Measurements from ENCODE around the gene TNFRSF13B. TPM values are rescaled to one million over a fixed set of nuclear protein-coding genes. Genes with fewer than 3 reads are reported as not detected.

The TNFRSF13B gene
- total RNA-seq, 1 experiment from 2014 or later: not detected

DNA sequence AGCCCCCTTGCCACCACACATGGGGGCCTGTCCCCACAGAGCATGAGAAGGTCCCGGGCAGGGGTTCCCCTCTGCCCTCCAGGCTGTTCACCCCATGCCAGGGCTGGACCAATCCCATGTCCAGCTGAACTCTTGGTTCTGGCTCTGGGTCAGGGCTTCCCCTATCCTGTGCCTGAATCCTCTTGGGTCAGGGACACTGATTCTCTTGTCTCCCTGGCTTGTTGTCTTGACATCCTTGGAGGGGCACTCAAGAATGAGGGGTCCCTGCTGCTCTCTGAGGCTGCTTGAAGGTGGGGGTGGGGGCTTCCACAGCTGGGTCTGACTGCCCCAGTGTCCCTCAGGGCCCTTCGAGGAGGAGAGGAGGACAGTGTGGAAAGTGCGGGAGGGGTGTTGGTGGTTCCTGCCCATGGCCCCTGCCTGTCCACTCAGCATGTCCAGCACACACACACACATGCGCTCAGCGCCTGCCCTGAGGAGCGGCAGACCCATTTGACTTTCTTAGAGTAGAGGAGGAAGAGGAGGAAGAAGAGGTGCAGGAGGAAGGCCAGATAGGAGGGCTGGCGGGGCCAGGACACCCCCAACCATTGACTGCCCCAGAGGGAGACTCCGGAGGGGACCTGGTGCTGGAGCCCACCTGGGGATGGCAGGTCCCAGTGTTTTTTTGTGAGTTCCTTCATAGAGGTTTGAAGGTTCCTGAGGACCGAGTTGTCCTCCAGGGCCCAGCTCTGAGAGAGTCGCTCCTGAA lies 47.0 kb downstream of the TNFRSF13B start:
- Histone ChIP-seq H3K4me2 (ENCODE audit: low read length) (no peak overlapping the region), H2AFZ (ENCODE audit: low read depth, low read length, poor library complexity, severe bottlenecking) (no peak overlapping the region), H3K9me2 (ENCODE audit: insufficient read depth) (no peaks in the 10 kb centered on the region), H3K9me3 (ENCODE audit: control insufficient read depth in 1 of 2, insufficient read depth in 1 of 2, low read depth in 1 of 2, low read length in 2 of 2) (no peaks in the 10 kb centered on the region), H3K4me3 (replicated peaks in 1 of 2; ENCODE audit: low read depth in 1 of 2, low read length in 2 of 2) (no peak overlapping the region), H3K9ac (ENCODE audit: low read length) (no peak overlapping the region), H3K27me3 (ENCODE audit: insufficient read depth, low read length) (no peaks in the 10 kb centered on the region), H3K27ac (ENCODE audit: low read depth, low read length) (no peak overlapping the region), H4K20me1 (ENCODE audit: insufficient read depth) (no peaks in the 10 kb centered on the region), H3K36me3 (ENCODE audit: control insufficient read depth in 1 of 2, insufficient read depth in 2 of 2, low read length in 2 of 2) (no peaks in the 10 kb centered on the region), H3K4me1 (ENCODE audit: control insufficient read depth in 1 of 2, insufficient read depth in 2 of 2, low read length in 2 of 2) (no peaks in the 10 kb centered on the region), H3K79me2 (ENCODE audit: insufficient read depth, low read length) (no peaks in the 10 kb centered on the region)
- ATAC-seq (no peak), DNase-seq (ENCODE audit: low read depth, low spot score) (no peak)
- ChIA-PET RAD21 (ENCODE audit: low non-redundant PET in 1 of 2, low total read pairs in 2 of 2, uncharacterized antibody in 2 of 2, unreplicated experiment in 2 of 2) (no interaction called here), POLR2A (no interaction called here), CTCF (no interaction called here)
- no TSS peak for BruUV-seq (replicated peaks)
- TF ChIP-seq POLR2AphosphoS5 (IDR thresholded peaks at IDR 0.05; ENCODE audit: low read depth, low read length): no peak
- TF ChIP-seq, protein P1, sequence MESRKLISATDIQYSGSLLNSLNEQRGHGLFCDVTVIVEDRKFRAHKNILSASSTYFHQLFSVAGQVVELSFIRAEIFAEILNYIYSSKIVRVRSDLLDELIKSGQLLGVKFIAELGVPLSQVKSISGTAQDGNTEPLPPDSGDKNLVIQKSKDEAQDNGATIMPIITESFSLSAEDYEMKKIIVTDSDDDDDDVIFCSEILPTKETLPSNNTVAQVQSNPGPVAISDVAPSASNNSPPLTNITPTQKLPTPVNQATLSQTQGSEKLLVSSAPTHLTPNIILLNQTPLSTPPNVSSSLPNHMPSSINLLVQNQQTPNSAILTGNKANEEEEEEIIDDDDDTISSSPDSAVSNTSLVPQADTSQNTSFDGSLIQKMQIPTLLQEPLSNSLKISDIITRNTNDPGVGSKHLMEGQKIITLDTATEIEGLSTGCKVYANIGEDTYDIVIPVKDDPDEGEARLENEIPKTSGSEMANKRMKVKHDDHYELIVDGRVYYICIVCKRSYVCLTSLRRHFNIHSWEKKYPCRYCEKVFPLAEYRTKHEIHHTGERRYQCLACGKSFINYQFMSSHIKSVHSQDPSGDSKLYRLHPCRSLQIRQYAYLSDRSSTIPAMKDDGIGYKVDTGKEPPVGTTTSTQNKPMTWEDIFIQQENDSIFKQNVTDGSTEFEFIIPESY (IDR thresholded peaks at IDR 0.05; ENCODE audit: extremely low read depth, insufficient replicate concordance, low read length): no peak
- no peak for TF ChIP-seq EGR1 (IDR thresholded peaks at IDR 0.05; ENCODE audit: low read depth)
- TF ChIP-seq RAD21 (IDR thresholded peaks at IDR 0.05; ENCODE audit: low read depth): no peak
- no peak for TF ChIP-seq FOSL1 (IDR thresholded peaks at IDR 0.05; ENCODE audit: low read depth)
- no peak for TF ChIP-seq CEBPB (IDR thresholded peaks at IDR 0.05; ENCODE audit: low read depth)
- no peak for TF ChIP-seq ELF1 (IDR thresholded peaks at IDR 0.05; ENCODE audit: borderline replicate concordance, low read depth)
- TF ChIP-seq, protein P2, sequence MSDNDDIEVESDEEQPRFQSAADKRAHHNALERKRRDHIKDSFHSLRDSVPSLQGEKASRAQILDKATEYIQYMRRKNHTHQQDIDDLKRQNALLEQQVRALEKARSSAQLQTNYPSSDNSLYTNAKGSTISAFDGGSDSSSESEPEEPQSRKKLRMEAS (IDR thresholded peaks at IDR 0.05): no peak
- TF ChIP-seq ZFX (IDR thresholded peaks at IDR 0.05): no peak
- TF ChIP-seq CBX3 (IDR thresholded peaks at IDR 0.05; ENCODE audit: low read depth): no peak
- TF ChIP-seq ZNF274 (IDR thresholded peaks at IDR 0.05; ENCODE audit: low read depth, low read length): no peak
- no peak for TF ChIP-seq SIN3A (IDR thresholded peaks at IDR 0.05; ENCODE audit: low read depth)
- TF ChIP-seq, protein P3, sequence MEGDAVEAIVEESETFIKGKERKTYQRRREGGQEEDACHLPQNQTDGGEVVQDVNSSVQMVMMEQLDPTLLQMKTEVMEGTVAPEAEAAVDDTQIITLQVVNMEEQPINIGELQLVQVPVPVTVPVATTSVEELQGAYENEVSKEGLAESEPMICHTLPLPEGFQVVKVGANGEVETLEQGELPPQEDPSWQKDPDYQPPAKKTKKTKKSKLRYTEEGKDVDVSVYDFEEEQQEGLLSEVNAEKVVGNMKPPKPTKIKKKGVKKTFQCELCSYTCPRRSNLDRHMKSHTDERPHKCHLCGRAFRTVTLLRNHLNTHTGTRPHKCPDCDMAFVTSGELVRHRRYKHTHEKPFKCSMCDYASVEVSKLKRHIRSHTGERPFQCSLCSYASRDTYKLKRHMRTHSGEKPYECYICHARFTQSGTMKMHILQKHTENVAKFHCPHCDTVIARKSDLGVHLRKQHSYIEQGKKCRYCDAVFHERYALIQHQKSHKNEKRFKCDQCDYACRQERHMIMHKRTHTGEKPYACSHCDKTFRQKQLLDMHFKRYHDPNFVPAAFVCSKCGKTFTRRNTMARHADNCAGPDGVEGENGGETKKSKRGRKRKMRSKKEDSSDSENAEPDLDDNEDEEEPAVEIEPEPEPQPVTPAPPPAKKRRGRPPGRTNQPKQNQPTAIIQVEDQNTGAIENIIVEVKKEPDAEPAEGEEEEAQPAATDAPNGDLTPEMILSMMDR (IDR thresholded peaks at IDR 0.05 in 2 of 3, conservative IDR thresholded peaks at IDR 0.05 in 1 of 3; ENCODE audit: borderline replicate concordance in 1 of 3, insufficient read depth in 1 of 3, low read depth in 2 of 3, low read length in 2 of 3): no peak
- no peak for TF ChIP-seq EZH2phosphoT487 (IDR thresholded peaks at IDR 0.05; ENCODE audit: borderline replicate concordance)
- TF ChIP-seq POLR2A (IDR thresholded peaks at IDR 0.05; ENCODE audit: borderline replicate concordance, extremely low read depth, insufficient read depth, insufficient read length): no peak
- TF ChIP-seq TCF7L2 (IDR thresholded peaks at IDR 0.05; ENCODE audit: borderline replicate concordance, extremely low read depth, insufficient read depth, insufficient read length): no peak
- TF ChIP-seq EZH2 (IDR thresholded peaks at IDR 0.05): no peak
- no peak for TF ChIP-seq SRF (IDR thresholded peaks at IDR 0.05; ENCODE audit: low read depth)
- TF ChIP-seq, protein P4, sequence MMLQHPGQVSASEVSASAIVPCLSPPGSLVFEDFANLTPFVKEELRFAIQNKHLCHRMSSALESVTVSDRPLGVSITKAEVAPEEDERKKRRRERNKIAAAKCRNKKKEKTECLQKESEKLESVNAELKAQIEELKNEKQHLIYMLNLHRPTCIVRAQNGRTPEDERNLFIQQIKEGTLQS (IDR thresholded peaks at IDR 0.05): no peak
- TF ChIP-seq SP1 (IDR thresholded peaks at IDR 0.05; ENCODE audit: low read depth): no peak
- intact Hi-C loops (cut with micrococcal nuclease): loop anchor here (5.0 kb wide), 1 partner anchor 67 kb away; no protein-coding TSS in a partner anchor
